ENCODE data around the gene THADA. TPM values are rescaled to one million over a fixed set of nuclear protein-coding genes. Genes with fewer than 3 reads are reported as not detected.

THADA gene
- total RNA-seq, 1 donor from 2014 or later = 29.3 TPM

DNA sequence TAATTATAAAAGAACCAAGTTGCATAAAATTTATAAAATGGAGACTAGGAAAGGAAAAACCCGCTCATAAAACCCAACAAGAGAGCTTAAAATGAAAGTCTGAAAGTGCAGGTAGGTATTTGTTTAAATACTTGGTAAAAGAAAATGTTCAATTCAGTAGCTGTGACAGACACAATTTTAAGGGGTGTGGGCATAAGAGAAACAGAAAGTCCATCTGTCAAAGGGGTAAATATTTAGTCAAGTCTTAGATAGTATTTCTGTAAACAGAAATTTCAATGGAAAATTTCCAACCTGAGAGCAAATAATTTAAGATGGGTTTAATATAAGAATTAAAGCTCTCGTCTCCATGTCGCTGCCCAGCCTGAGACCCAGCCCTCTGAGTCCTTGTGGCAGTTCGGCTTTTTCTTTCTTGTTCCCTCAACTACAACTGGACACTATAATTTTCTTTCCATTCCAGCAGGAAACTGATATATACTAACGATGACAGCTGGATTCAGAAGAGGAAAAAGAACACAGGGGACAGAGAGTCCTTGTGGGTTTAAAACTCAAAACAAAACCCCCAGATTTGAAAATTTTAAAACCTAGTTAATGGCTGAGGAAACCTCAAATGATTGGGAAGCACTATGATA lies 281.4 kb downstream of the THADA start:
- Histone ChIP-seq H3K36me3 (no peaks in the 10 kb centered on the region), H3K4me2 (no peak overlapping the region), H3K79me2 (ENCODE audit: low read depth) (no peaks in the 10 kb centered on the region), H3F3A (ENCODE audit: low read depth) (no peaks in the 10 kb centered on the region), H3K4me1 (no peaks in the 10 kb centered on the region), H4K20me1 (ENCODE audit: low read depth) (no peaks in the 10 kb centered on the region), H3K27me3 (no peaks in the 10 kb centered on the region), H3K4me3 (no peak overlapping the region), H2AFZ (replicated peaks) (no peak overlapping the region), H3K9me3 (ENCODE audit: low read depth) (no peaks in the 10 kb centered on the region), H3K27ac (no peak overlapping the region), H3K9ac (no peak overlapping the region)
- no peaks in the 10 kb centered on the region for H3K36me3 Mint-ChIP-seq
- H3K27me3 Mint-ChIP-seq (ENCODE audit: insufficient read depth, low read depth) = no peaks in the 10 kb centered on the region
- H3K4me1 Mint-ChIP-seq = peaks cover 4% of the 10 kb centered on the region
- no peak overlapping the region for H3K4me3 Mint-ChIP-seq
- no peak for DNase-seq (ENCODE audit: low spot score)
- no peaks in the 10 kb centered on the region for H3K9me3 Mint-ChIP-seq
- TF ChIP-seq EZH2 (IDR thresholded peaks at IDR 0.05) (no peak), EZH2phosphoT487 (IDR thresholded peaks at IDR 0.05) (no peak)
- TF ChIP-seq, protein P1, sequence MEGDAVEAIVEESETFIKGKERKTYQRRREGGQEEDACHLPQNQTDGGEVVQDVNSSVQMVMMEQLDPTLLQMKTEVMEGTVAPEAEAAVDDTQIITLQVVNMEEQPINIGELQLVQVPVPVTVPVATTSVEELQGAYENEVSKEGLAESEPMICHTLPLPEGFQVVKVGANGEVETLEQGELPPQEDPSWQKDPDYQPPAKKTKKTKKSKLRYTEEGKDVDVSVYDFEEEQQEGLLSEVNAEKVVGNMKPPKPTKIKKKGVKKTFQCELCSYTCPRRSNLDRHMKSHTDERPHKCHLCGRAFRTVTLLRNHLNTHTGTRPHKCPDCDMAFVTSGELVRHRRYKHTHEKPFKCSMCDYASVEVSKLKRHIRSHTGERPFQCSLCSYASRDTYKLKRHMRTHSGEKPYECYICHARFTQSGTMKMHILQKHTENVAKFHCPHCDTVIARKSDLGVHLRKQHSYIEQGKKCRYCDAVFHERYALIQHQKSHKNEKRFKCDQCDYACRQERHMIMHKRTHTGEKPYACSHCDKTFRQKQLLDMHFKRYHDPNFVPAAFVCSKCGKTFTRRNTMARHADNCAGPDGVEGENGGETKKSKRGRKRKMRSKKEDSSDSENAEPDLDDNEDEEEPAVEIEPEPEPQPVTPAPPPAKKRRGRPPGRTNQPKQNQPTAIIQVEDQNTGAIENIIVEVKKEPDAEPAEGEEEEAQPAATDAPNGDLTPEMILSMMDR (IDR thresholded peaks at IDR 0.05) = no peak
- no peak overlapping the region for H3K27ac Mint-ChIP-seq

DNA sequence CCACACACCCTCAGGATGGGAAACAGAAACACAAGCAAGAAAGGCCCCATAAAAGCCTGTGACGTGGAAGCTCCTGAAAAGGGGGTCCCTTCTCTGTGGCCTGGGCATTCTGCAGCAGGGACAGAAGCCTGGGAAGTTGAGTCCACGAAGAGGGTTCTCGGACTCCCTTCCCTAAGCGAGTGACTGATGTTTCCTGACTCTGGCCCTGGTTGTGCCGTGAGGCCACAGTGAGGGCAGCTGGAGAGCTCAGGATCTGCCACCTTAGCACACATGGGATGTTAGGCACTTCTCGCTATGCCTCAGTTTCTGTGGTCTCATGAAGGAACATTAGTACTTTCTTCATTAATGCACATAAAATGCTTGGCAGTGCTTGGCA lies 282.2 kb downstream of the THADA start:
- H3K27me3 ChIP-seq = no peaks in the 10 kb centered on the region
- no peak overlapping the region for H3K4me2 ChIP-seq
- H3K27ac ChIP-seq = no peak overlapping the region
- H2AFZ ChIP-seq (replicated peaks) = no peak overlapping the region
- Mint-ChIP-seq H3K4me1 (peaks cover 4% of the 10 kb centered on the region), H3K9me3 (no peaks in the 10 kb centered on the region), H3K36me3 (no peaks in the 10 kb centered on the region), H3K4me3 (no peak overlapping the region), H3K27me3 (ENCODE audit: insufficient read depth, low read depth) (no peaks in the 10 kb centered on the region), H3K27ac (no peak overlapping the region)
- no peaks in the 10 kb centered on the region for H3F3A ChIP-seq (ENCODE audit: low read depth)
- TF ChIP-seq, protein P1 (IDR thresholded peaks at IDR 0.05) = no peak
- no peak for TF ChIP-seq EZH2phosphoT487 (IDR thresholded peaks at IDR 0.05)
- no peaks in the 10 kb centered on the region for H3K79me2 ChIP-seq (ENCODE audit: low read depth)
- DNase-seq (ENCODE audit: low spot score) = no peak
- no peaks in the 10 kb centered on the region for H3K9me3 ChIP-seq (ENCODE audit: low read depth)
- H3K36me3 ChIP-seq = no peaks in the 10 kb centered on the region
- no peak overlapping the region for H3K4me3 ChIP-seq
- H4K20me1 ChIP-seq (ENCODE audit: low read depth) = no peaks in the 10 kb centered on the region
- no peaks in the 10 kb centered on the region for H3K4me1 ChIP-seq
- H3K9ac ChIP-seq = no peak overlapping the region

DNA sequence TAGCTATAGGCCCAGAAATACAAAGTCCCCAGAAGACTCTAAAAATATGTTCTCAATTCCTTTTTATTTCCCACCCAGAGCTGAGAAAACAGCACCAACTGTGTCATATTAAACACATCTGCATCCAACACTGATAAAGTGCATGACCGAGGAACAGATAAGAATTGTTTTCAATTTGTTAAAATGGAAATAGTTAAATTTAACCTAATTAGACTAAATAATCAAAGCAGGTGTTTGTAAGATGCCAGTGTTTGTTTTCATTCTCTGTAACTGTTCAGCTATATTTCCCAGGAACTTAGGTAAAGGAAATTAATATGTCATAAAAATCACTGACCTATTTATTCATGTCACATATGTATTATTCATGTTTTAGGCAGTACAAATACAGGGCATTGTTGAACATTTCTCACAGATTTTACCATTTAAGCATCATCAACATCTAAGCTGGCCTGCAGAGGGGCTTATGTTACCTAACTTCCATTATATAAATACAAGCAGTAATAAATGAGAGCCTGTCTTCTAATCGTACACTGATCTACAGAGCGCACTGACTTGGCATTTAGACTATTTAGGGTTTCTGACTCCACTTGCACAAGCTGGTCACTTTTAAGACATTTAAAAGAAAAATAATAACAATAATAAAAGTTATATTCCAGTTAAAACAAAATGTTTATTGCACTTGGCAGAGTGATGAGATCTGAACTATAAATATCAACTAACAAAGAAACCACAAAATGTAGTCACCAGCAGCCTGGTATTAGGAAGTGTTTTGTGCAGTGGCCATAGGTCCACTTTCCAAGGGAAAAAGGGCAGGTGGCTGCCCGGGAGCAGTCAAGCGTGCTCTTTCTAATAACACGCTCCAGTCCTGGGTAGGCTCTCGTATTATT lies 282.8 kb downstream of the THADA start:
- TF ChIP-seq, protein P1 (IDR thresholded peaks at IDR 0.05) = no peak
- TF ChIP-seq EZH2 (IDR thresholded peaks at IDR 0.05) = no peak
- no peak for TF ChIP-seq EZH2phosphoT487 (IDR thresholded peaks at IDR 0.05)
- H3K4me2 ChIP-seq = no peak overlapping the region
- H3K36me3 ChIP-seq = no peaks in the 10 kb centered on the region
- no peak for DNase-seq (ENCODE audit: low spot score)
- no peaks in the 10 kb centered on the region for H3K4me1 ChIP-seq
- Mint-ChIP-seq H3K36me3 (no peaks in the 10 kb centered on the region), H3K4me3 (no peak overlapping the region), H3K27ac (no peak overlapping the region), H3K4me1 (peaks cover 4% of the 10 kb centered on the region), H3K27me3 (ENCODE audit: insufficient read depth, low read depth) (no peaks in the 10 kb centered on the region), H3K9me3 (no peaks in the 10 kb centered on the region)
- no peak overlapping the region for H3K9ac ChIP-seq
- no peak overlapping the region for H2AFZ ChIP-seq (replicated peaks)
- H3K79me2 ChIP-seq (ENCODE audit: low read depth) = no peaks in the 10 kb centered on the region
- H4K20me1 ChIP-seq (ENCODE audit: low read depth) = no peaks in the 10 kb centered on the region
- no peaks in the 10 kb centered on the region for H3K9me3 ChIP-seq (ENCODE audit: low read depth)
- no peak overlapping the region for H3K4me3 ChIP-seq
- H3K27me3 ChIP-seq = no peaks in the 10 kb centered on the region
- no peak overlapping the region for H3K27ac ChIP-seq
- H3F3A ChIP-seq (ENCODE audit: low read depth) = no peaks in the 10 kb centered on the region

All from neural progenitor cell (in vitro differentiated cells).